GM12801 (cell line): ENCODE measurements around the gene CHST8.

Experiments
- CTCF ChIP-seq: IDR thresholded peaks from one replicate; pipeline ENCODE4 v1.5.1; 2011; ENCODE audit warnings: control low read depth; ENCODE audit not compliant: insufficient read length; ENCODE audit errors: extremely low read depth

The CHST8 gene

GRCh38 chr19:33677745-33678426 lies 56.1 kb downstream of the CHST8 start:
- no peak for TF ChIP-seq CTCF

GRCh38 chr19:33678796-33679585 lies 57.2 kb downstream of the CHST8 start:
- no peak for TF ChIP-seq CTCF

- no peak for TF ChIP-seq CTCF
Observed at GRCh38 chr19:33679696-33680095, 57.9 kb downstream of the CHST8 start.

- no peak for TF ChIP-seq CTCF
Observed at GRCh38 chr19:33681081-33681680, 59.4 kb downstream of the CHST8 start.

GRCh38 chr19:33683881-33684537 lies 62.3 kb downstream of the CHST8 start:
- TF ChIP-seq CTCF: no peak

- TF ChIP-seq CTCF: no peak
Observed at GRCh38 chr19:33684538-33685232, 62.9 kb downstream of the CHST8 start.
